HUES64 (cell line): ENCODE data around the gene SLC38A8. TPM values are rescaled to one million over a fixed set of nuclear protein-coding genes. Genes with fewer than 3 reads are reported as not detected.

Experiments
- H3K27ac ChIP-seq: 2 replicates; pipeline ENCODE4 v1.7.0; 2013; ENCODE audit warnings: low read depth, low read length, inconsistent platforms
- H3K27me3 ChIP-seq: 2 replicates; pipeline ENCODE4 v1.6.1; 2013; ENCODE audit warnings: mild to moderate bottlenecking, low read length; ENCODE audit not compliant: insufficient read depth
- H3K36me3 ChIP-seq: 2 replicates; pipeline ENCODE4 v1.6.1; 2013; ENCODE audit warnings: mild to moderate bottlenecking, low read length; ENCODE audit not compliant: insufficient read depth
- H3K4me1 ChIP-seq: 2 replicates; pipeline ENCODE4 v1.6.1; 2013; ENCODE audit warnings: mild to moderate bottlenecking, low read length, moderate library complexity; ENCODE audit not compliant: insufficient read depth
- H3K4me3 ChIP-seq: 2 replicates; pipeline ENCODE4 v1.5.1; 2013; ENCODE audit warnings: mild to moderate bottlenecking, low read length, moderate library complexity
- H3K9ac ChIP-seq: 2 replicates; pipeline ENCODE4 v1.6.1; 2013; ENCODE audit warnings: mild to moderate bottlenecking, low read depth, low read length
- H3K9me3 ChIP-seq: 2 replicates; pipeline ENCODE4 v1.6.1; 2013; ENCODE audit warnings: low read depth, low read length; ENCODE audit not compliant: insufficient read depth
- WGBS: fragments of 150-250, 120-280 bp; methylation state at CpG from one replicate; pipeline ENCODE4 v1.1.7; 2013; ENCODE audit warnings: missing lambda C conversion rate; 5-methylcytosine and 5-hydroxymethylcytosine counted together
- polyA plus RNA-seq, 2 experiments: library from polyadenylated mRNA; stranded (reverse); fragments of 50-300 nt; gene quantifications; one replicate each; pipeline ENCODE4 v1.2.3, GENCODE V29; 2013

SLC38A8 gene
- not detected for polyA plus RNA-seq (2013, experiment 1 of 2)
- not detected for polyA plus RNA-seq (2013, experiment 2 of 2)

GRCh38 chr16:84042308-84042878 is at the start of gene SLC38A8:
Gene SLC38A8 (minus strand): TSS chr16:84042795. CDS start chr16:84042157, 638 bp downstream.
- Histone ChIP-seq H3K4me1 (peaks cover 18% of the 10 kb centered on the region), H3K9ac (no peak within 1 kb of the TSS), H3K27me3 (no peaks in the 10 kb centered on the region; the same call in 1 of the 2 replicates), H3K9me3 (no peaks in the 10 kb centered on the region), H3K27ac (no peak within 1 kb of the TSS; the same call in 1 of the 2 replicates), H3K4me3 (no peak within 1 kb of the TSS), H3K36me3 (no peaks in the 10 kb centered on the region)
- WGBS: 58% methylated on average over 9 of the region's 9 CpGs

- Histone ChIP-seq H3K9me3 (no peaks in the 10 kb centered on the region), H3K4me3 (no peak overlapping the region), H3K4me1 (no peaks in the 10 kb centered on the region), H3K9ac (no peak overlapping the region), H3K27me3 (no peaks in the 10 kb centered on the region), H3K36me3 (peaks cover 99% of the 10 kb centered on the region), H3K27ac (no peak overlapping the region)
- WGBS: 96% methylated on average over 10 of the region's 10 CpGs
Observed at GRCh38 chr16:84091460-84091859, 48.9 kb upstream of the SLC38A8 start.

GRCh38 chr16:84090211-84090610 is 47.6 kb upstream of the SLC38A8 start:
- 90% methylated on average over 9 of the region's 9 CpGs for WGBS
- H3K4me1 ChIP-seq: no peaks in the 10 kb centered on the region
- no peak overlapping the region for H3K4me3 ChIP-seq
- H3K9me3 ChIP-seq: no peaks in the 10 kb centered on the region
- H3K27me3 ChIP-seq: no peaks in the 10 kb centered on the region
- H3K36me3 ChIP-seq: peaks cover 94% of the 10 kb centered on the region
- no peak overlapping the region for H3K9ac ChIP-seq
- no peak overlapping the region for H3K27ac ChIP-seq

GRCh38 chr16:84088695-84089395 is 46.2 kb upstream of the SLC38A8 start:
- no peaks in the 10 kb centered on the region for H3K4me1 ChIP-seq
- H3K27ac ChIP-seq: no peak overlapping the region

GRCh38 chr16:84087466-84088151 is 45.0 kb upstream of the SLC38A8 start:
- no peak overlapping the region for H3K9ac ChIP-seq
- no peak overlapping the region for H3K4me3 ChIP-seq
- peaks cover 88% of the 10 kb centered on the region for H3K36me3 ChIP-seq
- no peaks in the 10 kb centered on the region for H3K4me1 ChIP-seq
- no peaks in the 10 kb centered on the region for H3K27me3 ChIP-seq
- H3K9me3 ChIP-seq: no peaks in the 10 kb centered on the region
- 96% methylated on average over 11 of the region's 11 CpGs for WGBS
- no peak overlapping the region for H3K27ac ChIP-seq

More at GRCh38 chr16:84088695-84089395, 46.2 kb upstream of the SLC38A8 start:
- no peaks in the 10 kb centered on the region for H3K27me3 ChIP-seq
- peaks cover 89% of the 10 kb centered on the region for H3K36me3 ChIP-seq
- H3K9me3 ChIP-seq: no peaks in the 10 kb centered on the region
- no peak overlapping the region for H3K4me3 ChIP-seq
- WGBS: 89% methylated on average over 15 of the region's 15 CpGs
- no peak overlapping the region for H3K9ac ChIP-seq

GRCh38 chr16:84087001-84087400 is 44.4 kb upstream of the SLC38A8 start:
- Histone ChIP-seq H3K9me3 (no peaks in the 10 kb centered on the region), H3K4me3 (no peak overlapping the region), H3K36me3 (peaks cover 87% of the 10 kb centered on the region), H3K4me1 (no peaks in the 10 kb centered on the region), H3K27ac (no peak overlapping the region), H3K27me3 (no peaks in the 10 kb centered on the region), H3K9ac (no peak overlapping the region)
- WGBS: 83% methylated on average over 12 of the region's 12 CpGs

GRCh38 chr16:84086341-84086740 is 43.7 kb upstream of the SLC38A8 start:
- Histone ChIP-seq H3K9me3 (no peaks in the 10 kb centered on the region), H3K36me3 (peaks cover 87% of the 10 kb centered on the region), H3K27ac (no peak overlapping the region)

GRCh38 chr16:84085773-84086172 is 43.2 kb upstream of the SLC38A8 start:
- Histone ChIP-seq H3K36me3 (peaks cover 88% of the 10 kb centered on the region), H3K9me3 (no peaks in the 10 kb centered on the region), H3K9ac (no peak overlapping the region), H3K4me1 (no peaks in the 10 kb centered on the region), H3K27ac (no peak overlapping the region), H3K27me3 (no peaks in the 10 kb centered on the region), H3K4me3 (no peak overlapping the region)
- WGBS: 95% methylated on average over 6 of the region's 6 CpGs

More at GRCh38 chr16:84086341-84086740, 43.7 kb upstream of the SLC38A8 start:
- Histone ChIP-seq H3K4me1 (no peaks in the 10 kb centered on the region), H3K4me3 (no peak overlapping the region), H3K27me3 (no peaks in the 10 kb centered on the region), H3K9ac (no peak overlapping the region)
- 88% methylated on average over 11 of the region's 11 CpGs for WGBS

- H3K27me3 ChIP-seq: no peaks in the 10 kb centered on the region
- H3K36me3 ChIP-seq: peaks cover 88% of the 10 kb centered on the region
- no peaks in the 10 kb centered on the region for H3K9me3 ChIP-seq
- no peaks in the 10 kb centered on the region for H3K4me1 ChIP-seq
- H3K9ac ChIP-seq: no peak overlapping the region
- WGBS: 93% methylated on average over 5 of the region's 8 CpGs
- H3K4me3 ChIP-seq: no peak overlapping the region
- no peak overlapping the region for H3K27ac ChIP-seq
Observed at GRCh38 chr16:84085271-84085667, 42.7 kb upstream of the SLC38A8 start.

GRCh38 chr16:84084570-84085270 is 42.1 kb upstream of the SLC38A8 start:
- Histone ChIP-seq H3K9me3 (no peaks in the 10 kb centered on the region), H3K36me3 (peaks cover 88% of the 10 kb centered on the region), H3K4me1 (no peaks in the 10 kb centered on the region), H3K4me3 (no peak overlapping the region), H3K9ac (no peak overlapping the region), H3K27ac (no peak overlapping the region), H3K27me3 (no peaks in the 10 kb centered on the region)
- WGBS: 71% methylated on average over 11 of the region's 11 CpGs
